OCI-LY7 (cell line): ENCODE measurements around the gene KLF13. TPM values are rescaled to one million over a fixed set of nuclear protein-coding genes. Genes with fewer than 3 reads are reported as not detected.

Source experiments
- BruUV-seq: library from RNA; stranded (reverse); fragments of 400-500 nt; replicated peaks from 2 replicates; lab custom pipeline; 2021; lab: Mats Ljungman, UMichigan
- CTCF ChIA-PET: fragments of 300-600 bp; sonication (Branson Sonifier 250); formaldehyde crosslinking; loops from one replicate; lab custom pipeline; 2022; ENCODE audit warnings: antibody characterized with exemption; ENCODE audit not compliant: unreplicated experiment; lab: Charles Lee
- POLR2A ChIA-PET: fragments of 300-600 bp; sonication (Branson Sonifier 250); formaldehyde crosslinking; loops from one replicate; lab custom pipeline; 2022; ENCODE audit warnings: antibody characterized with exemption; lab: Charles Lee
- DNase-seq: peaks from one replicate; pipeline ENCODE4 v3.0.0-alpha.2; 2015; ENCODE audit warnings: low spot score
- H2AFZ ChIP-seq: fragments of 200-600 bp; sonication (generic), shearing (Covaris generic); 2 replicates; pipeline ENCODE4 v1.6.1; 2014; ENCODE audit warnings: mild to moderate bottlenecking, antibody characterized with exemption, low read length, moderate library complexity
- H3K27ac ChIP-seq: fragments of 200-600 bp; sonication (generic); 2 replicates; pipeline ENCODE4 v1.5.1; 2014; ENCODE audit warnings: mixed run types, low read depth, mild to moderate bottlenecking, moderate library complexity, low read length, inconsistent platforms; ENCODE audit not compliant: poor library complexity, severe bottlenecking
- H3K36me3 ChIP-seq: fragments of 200-600 bp; sonication (generic); 2 replicates; pipeline ENCODE4 v1.6.1; 2014; ENCODE audit warnings: mild to moderate bottlenecking, antibody characterized with exemption, low read length, moderate library complexity, mixed read lengths; ENCODE audit not compliant: insufficient read depth
- H3K4me1 ChIP-seq: fragments of 200-600 bp; sonication (generic); 2 replicates; pipeline ENCODE4 v1.5.1; 2014; ENCODE audit warnings: mild to moderate bottlenecking, low read length; ENCODE audit not compliant: insufficient read depth, poor library complexity, severe bottlenecking
- H3K4me2 ChIP-seq: fragments of 200-600 bp; sonication (generic); 2 replicates; pipeline ENCODE4 v1.6.1; 2014; ENCODE audit warnings: mild to moderate bottlenecking, low read length
- H3K4me3 ChIP-seq: fragments of 200-600 bp; sonication (generic); 2 replicates; pipeline ENCODE4 v1.5.1; 2014; ENCODE audit warnings: mild to moderate bottlenecking, low read depth, low read length; ENCODE audit not compliant: poor library complexity, severe bottlenecking
- H3K79me2 ChIP-seq: fragments of 200-600 bp; sonication (generic); 2 replicates; pipeline ENCODE4 v1.6.1; 2016; ENCODE audit warnings: low read depth, mild to moderate bottlenecking, low read length, moderate library complexity, mixed read lengths; ENCODE audit not compliant: insufficient read depth
- H3K9me2 ChIP-seq: fragments of 200-600 bp; sonication (generic); 2 replicates; pipeline ENCODE4 v1.6.1; 2016; ENCODE audit warnings: mild to moderate bottlenecking, low read length, mixed read lengths; ENCODE audit not compliant: insufficient read depth
- H3K9me3 ChIP-seq: fragments of 200-600 bp; sonication (generic); 2 replicates; pipeline ENCODE4 v1.6.1; 2014; ENCODE audit warnings: mild to moderate bottlenecking, mixed run types, low read length, mixed read lengths
- H4K20me1 ChIP-seq: fragments of 200-600 bp; sonication (generic); 2 replicates; pipeline ENCODE4 v1.6.1; 2014; ENCODE audit warnings: mild to moderate bottlenecking, antibody characterized with exemption, low read length, moderate library complexity, mixed read lengths; ENCODE audit not compliant: insufficient read depth
- EZH2phosphoT487 ChIP-seq: fragments of 200-600 bp; sonication (generic); IDR thresholded peaks from 2 replicates; pipeline ENCODE4 v1.6.1; 2018; ENCODE audit warnings: low read depth, borderline replicate concordance, mild to moderate bottlenecking, mixed run types, antibody characterized with exemption, low read length, moderate library complexity, mixed read lengths
- intact Hi-C: fragments of 100-400 bp; cut with micrococcal nuclease; formaldehyde crosslinking; loops from one replicate; pipeline ENCODE4 v1.10.0; 2022; ENCODE audit not compliant: unreplicated experiment
- total RNA-seq, 2 experiments: library from RNA; depleted of rRNA in 1 of 2; stranded (reverse); fragments of >200 nt in 1 of 2; shearing (Covaris generic) in 1 of 2; gene quantifications; 2 replicates each; pipeline ENCODE4 v1.2.3, GENCODE V29; 2014 to 2022
- TF ChIP-seq, protein P1 (sequence below): fragments of 200-600 bp; sonication (generic); conservative IDR thresholded peaks from 2 replicates; pipeline ENCODE4 v1.5.1; 2014; ENCODE audit warnings: mild to moderate bottlenecking, antibody characterized with exemption, low read length, moderate library complexity, mixed read lengths

KLF13 gene
- total RNA-seq, 2 experiments from 2014 or later = 63.2 to 64.6 TPM

DNA sequence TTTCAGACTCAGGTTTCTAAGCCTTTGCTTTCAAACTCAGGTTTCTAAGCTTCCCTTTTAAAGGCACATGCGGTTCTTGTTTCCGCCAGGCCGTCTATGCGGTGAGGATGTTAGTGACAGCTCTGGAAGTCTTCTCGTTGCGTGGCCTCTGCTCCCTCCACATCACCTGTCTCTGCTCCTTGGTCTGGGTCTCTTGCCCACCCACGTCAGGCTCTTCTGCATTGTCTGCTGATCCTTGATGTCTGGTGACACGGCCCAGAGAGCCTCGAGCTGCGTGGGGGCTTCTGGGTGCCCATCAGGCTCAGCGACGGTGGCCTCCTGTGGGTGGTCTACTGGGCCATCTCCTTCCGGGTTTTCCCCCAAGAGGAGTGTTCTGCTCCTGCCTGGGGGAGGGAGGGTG, 30.5 kb downstream of the KLF13 start:
- H4K20me1 ChIP-seq = no peaks in the 10 kb centered on the region
- CTCF ChIA-PET = interaction anchor here (0.9 kb wide), 1 partner anchor 47 kb away, joined by 3 read pairs; no protein-coding TSS in a partner anchor
- H3K9me3 ChIP-seq = no peaks in the 10 kb centered on the region
- no TSS peak for BruUV-seq
- H3K4me1 ChIP-seq = peaks cover 98% of the 10 kb centered on the region
- POLR2A ChIA-PET = interaction anchor here (0.6 to 1.4 kb wide), 5 partner anchors 10 to 87 kb away, joined by 3 to 5 read pairs (median 4); no protein-coding TSS in a partner anchor
- DNase-seq = peak; percentile 44
- no peaks in the 10 kb centered on the region for H3K9me2 ChIP-seq
- H3K36me3 ChIP-seq = peaks cover 42% of the 10 kb centered on the region
- peak overlapping the region; percentile 97 for H3K4me2 ChIP-seq
- intact Hi-C loops = no loop called here
- no peak for TF ChIP-seq EZH2phosphoT487
- peaks cover 92% of the 10 kb centered on the region for H3K79me2 ChIP-seq
- no peak overlapping the region for H2AFZ ChIP-seq
- peak overlapping the region; percentile 35 for H3K4me3 ChIP-seq
- peak overlapping the region; percentile 98 for H3K27ac ChIP-seq

DNA sequence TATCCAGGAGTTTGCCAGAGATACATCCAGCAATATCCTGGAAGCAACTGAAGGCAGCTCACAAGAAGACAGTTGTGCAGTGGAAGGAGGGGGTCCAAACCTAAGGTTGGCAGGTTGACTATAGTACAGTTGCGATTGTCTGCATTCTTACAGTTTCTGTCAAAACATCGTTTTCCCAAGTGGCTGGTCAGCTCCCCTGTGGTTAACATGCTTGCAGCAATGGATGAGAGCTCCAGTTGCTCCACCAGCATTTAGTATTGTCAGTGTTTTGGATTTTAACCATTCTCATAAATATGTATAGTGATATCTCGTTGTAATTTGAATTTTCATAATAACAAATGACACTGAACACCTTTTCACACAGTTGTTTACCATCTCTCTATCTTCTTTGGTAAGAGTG, 31.5 kb downstream of the KLF13 start:
- Histone ChIP-seq H4K20me1 (no peaks in the 10 kb centered on the region), H3K9me3 (no peaks in the 10 kb centered on the region), H3K4me1 (peaks cover 98% of the 10 kb centered on the region), H3K9me2 (no peaks in the 10 kb centered on the region), H3K79me2 (peaks cover 92% of the 10 kb centered on the region), H3K36me3 (peaks cover 42% of the 10 kb centered on the region), H3K4me3 (no peak overlapping the region), H2AFZ (no peak overlapping the region), H3K27ac (peak overlapping the region; percentile 98), H3K4me2 (peak overlapping the region; percentile 97)
- CTCF ChIA-PET = interaction anchor here (0.9 to 1.9 kb wide), 2 partner anchors 48 to 77 kb away, joined by 3 to 8 read pairs; no protein-coding TSS in a partner anchor
- TF ChIP-seq, protein P1, sequence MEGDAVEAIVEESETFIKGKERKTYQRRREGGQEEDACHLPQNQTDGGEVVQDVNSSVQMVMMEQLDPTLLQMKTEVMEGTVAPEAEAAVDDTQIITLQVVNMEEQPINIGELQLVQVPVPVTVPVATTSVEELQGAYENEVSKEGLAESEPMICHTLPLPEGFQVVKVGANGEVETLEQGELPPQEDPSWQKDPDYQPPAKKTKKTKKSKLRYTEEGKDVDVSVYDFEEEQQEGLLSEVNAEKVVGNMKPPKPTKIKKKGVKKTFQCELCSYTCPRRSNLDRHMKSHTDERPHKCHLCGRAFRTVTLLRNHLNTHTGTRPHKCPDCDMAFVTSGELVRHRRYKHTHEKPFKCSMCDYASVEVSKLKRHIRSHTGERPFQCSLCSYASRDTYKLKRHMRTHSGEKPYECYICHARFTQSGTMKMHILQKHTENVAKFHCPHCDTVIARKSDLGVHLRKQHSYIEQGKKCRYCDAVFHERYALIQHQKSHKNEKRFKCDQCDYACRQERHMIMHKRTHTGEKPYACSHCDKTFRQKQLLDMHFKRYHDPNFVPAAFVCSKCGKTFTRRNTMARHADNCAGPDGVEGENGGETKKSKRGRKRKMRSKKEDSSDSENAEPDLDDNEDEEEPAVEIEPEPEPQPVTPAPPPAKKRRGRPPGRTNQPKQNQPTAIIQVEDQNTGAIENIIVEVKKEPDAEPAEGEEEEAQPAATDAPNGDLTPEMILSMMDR = no peak
- TF ChIP-seq EZH2phosphoT487 = no peak
- POLR2A ChIA-PET = interaction anchor here (0.8 kb wide), 1 partner anchor 93 kb away, joined by 3 read pairs; no protein-coding TSS in a partner anchor
- no peak for DNase-seq
- BruUV-seq = no TSS peak
- intact Hi-C loops = no loop called here

DNA sequence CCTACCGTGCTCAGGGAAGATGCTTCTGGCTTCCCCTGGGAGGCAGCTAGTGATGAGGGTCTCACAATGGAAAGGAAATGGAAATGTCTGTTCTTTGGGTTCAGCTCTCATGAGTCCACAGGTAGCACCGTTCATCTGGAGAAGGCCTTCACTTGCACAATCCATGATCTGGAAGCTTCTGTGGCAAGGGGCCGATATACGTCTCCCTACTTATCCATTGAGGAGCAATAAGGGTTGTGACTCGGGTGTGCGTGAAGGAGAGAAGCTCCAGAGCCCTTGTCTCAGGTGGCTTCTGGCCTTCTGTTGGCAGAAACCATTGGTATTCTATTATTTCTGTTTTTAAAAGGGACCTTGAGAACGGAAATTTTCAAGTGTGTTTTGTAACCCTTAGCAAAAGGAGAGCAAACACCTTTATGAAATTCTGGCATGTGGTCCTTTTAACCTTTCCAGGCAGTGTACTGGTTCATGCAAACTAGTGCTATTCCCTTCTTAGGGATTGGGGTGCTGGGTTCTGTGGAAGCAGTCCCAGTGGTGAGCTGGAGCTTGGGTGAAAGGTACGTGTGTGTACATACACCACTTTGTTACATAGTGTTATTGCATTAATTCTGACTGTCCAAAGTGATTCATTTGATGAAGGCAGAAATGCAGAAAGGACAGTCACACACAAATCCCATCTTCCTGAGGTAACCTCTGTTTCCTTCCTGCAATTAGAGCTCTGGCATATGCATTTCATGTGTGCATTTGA, 32.5 kb downstream of the KLF13 start:
- Histone ChIP-seq H3K9me3 (no peaks in the 10 kb centered on the region), H3K4me3 (peak overlapping the region; percentile 56), H3K36me3 (peaks cover 38% of the 10 kb centered on the region), H2AFZ (no peak overlapping the region), H3K79me2 (peaks cover 92% of the 10 kb centered on the region), H3K4me2 (peak overlapping the region; percentile 97), H3K27ac (peak overlapping the region; percentile 98), H4K20me1 (no peaks in the 10 kb centered on the region), H3K9me2 (no peaks in the 10 kb centered on the region), H3K4me1 (peaks cover 98% of the 10 kb centered on the region)
- TF ChIP-seq, protein P1 = no peak
- no peak for TF ChIP-seq EZH2phosphoT487
- ChIA-PET CTCF (interaction anchor here (0.8 to 1.9 kb wide), 4 partner anchors 13 to 114 kb away, joined by 3 to 8 read pairs (median 4); no protein-coding TSS in a partner anchor), POLR2A (interaction anchor here (0.6 kb wide), 1 partner anchor 17 kb away, joined by 5 read pairs; no protein-coding TSS in a partner anchor)
- no peak for DNase-seq
- intact Hi-C loops = no loop called here
- BruUV-seq = no TSS peak
